Measurements from ENCODE around the gene RTP2. TPM values are rescaled to one million over a fixed set of nuclear protein-coding genes. Genes with fewer than 3 reads are reported as not detected.

RTP2 gene, protein sequence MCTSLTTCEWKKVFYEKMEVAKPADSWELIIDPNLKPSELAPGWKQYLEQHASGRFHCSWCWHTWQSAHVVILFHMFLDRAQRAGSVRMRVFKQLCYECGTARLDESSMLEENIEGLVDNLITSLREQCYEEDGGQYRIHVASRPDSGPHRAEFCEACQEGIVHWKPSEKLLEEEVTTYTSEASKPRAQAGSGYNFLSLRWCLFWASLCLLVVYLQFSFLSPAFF
- not detected for total RNA-seq

GRCh38 chr3:187702507-187703033 is at the start of gene RTP2:
Gene RTP2 (minus strand): TSS chr3:187702557. CDS start chr3:187702128, 429 bp downstream.
- Mint-ChIP-seq H3K27me3 (no peaks in the 10 kb centered on the region), H3K27ac (no peak within 1 kb of the TSS), H3K4me3 (no peak within 1 kb of the TSS), H3K36me3 (ENCODE audit: low read depth) (no peaks in the 10 kb centered on the region), H3K9me3 (no peaks in the 10 kb centered on the region), H3K4me1 (no peaks in the 10 kb centered on the region)
- ATAC-seq (replicated peaks), result no peak

DNA sequence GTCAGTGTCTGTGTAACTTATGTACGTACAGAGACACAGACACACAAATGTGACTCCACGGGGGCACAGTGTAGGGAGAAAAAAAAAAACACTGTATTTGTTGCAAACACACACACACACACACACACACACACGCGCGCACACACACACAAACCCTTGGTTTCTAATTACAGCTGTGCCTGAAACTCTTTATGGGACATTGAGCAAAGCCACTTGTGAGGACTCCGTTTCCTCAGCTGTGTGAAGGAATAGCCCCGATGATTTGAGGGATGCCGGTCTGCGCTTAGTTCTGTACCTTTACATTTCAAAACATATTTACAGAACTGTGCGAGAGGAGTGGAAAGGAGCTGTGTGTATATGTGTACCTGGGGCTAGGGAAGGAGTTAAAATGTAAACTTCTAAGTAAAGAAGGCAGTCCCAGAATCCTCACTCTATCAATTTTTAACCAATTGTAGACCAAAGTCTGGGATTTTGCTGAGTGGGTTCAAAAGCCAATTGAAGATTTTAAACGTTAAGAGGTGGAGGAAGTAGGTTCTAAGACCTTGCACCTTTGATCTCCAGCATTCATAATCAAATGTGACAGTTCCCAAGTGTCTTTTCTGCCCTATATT is 48.3 kb upstream of the RTP2 start:
- Mint-ChIP-seq H3K27me3 (no peaks in the 10 kb centered on the region), H3K36me3 (ENCODE audit: low read depth) (peaks cover 7% of the 10 kb centered on the region), H3K4me3 (no peak overlapping the region), H3K27ac (no peak overlapping the region), H3K9me3 (no peaks in the 10 kb centered on the region), H3K4me1 (peaks cover 11% of the 10 kb centered on the region)
- ATAC-seq (replicated peaks), result no peak

DNA sequence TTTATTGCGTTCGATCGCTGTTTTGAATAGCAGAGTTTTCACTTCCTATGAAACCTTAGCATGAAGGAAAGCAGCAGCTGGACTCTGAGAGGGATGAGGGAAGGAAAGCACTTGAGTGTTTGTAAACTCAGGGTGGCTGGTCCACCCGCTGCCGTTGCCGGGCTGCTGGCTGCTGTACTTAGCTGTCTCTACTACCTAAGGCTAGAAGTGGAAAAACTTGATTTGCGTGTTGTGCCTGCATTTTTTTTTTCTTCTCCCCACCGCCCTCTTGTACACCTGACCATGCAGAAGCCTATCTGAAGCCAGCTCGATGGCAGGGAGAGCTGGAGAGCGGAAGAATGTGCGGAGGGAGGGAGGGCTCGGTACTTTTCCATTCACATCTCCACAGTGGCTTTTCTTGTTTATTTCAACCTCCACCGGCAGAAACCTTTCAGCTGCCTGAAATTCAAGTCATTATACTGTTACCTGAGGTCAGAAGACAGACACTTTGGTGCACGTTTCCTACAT is 47.7 kb upstream of the RTP2 start:
- H3K4me1 Mint-ChIP-seq, result peaks cover 15% of the 10 kb centered on the region
- no peaks in the 10 kb centered on the region for H3K9me3 Mint-ChIP-seq
- no peak for ATAC-seq (replicated peaks)
- no peak overlapping the region for H3K4me3 Mint-ChIP-seq
- H3K27ac Mint-ChIP-seq, result no peak overlapping the region
- no peaks in the 10 kb centered on the region for H3K27me3 Mint-ChIP-seq
- peaks cover 13% of the 10 kb centered on the region for H3K36me3 Mint-ChIP-seq (ENCODE audit: low read depth)

- peak; percentile 42 for ATAC-seq (replicated peaks)
- Mint-ChIP-seq H3K27ac (peak overlapping the region; percentile 100), H3K4me1 (peaks cover 15% of the 10 kb centered on the region)
Observed at GRCh38 chr3:187748050-187748481, 45.7 kb upstream of the RTP2 start.

GRCh38 chr3:187747506-187747905 is 45.1 kb upstream of the RTP2 start:
- ATAC-seq (replicated peaks), result no peak
- Mint-ChIP-seq H3K4me1 (peaks cover 15% of the 10 kb centered on the region), H3K9me3 (no peaks in the 10 kb centered on the region), H3K27ac (peak overlapping the region; percentile 100), H3K36me3 (ENCODE audit: low read depth) (peaks cover 38% of the 10 kb centered on the region), H3K27me3 (no peaks in the 10 kb centered on the region), H3K4me3 (peak overlapping the region; percentile 100)

More at GRCh38 chr3:187748050-187748481, 45.7 kb upstream of the RTP2 start:
- Mint-ChIP-seq H3K9me3 (no peaks in the 10 kb centered on the region), H3K36me3 (ENCODE audit: low read depth) (peaks cover 32% of the 10 kb centered on the region), H3K4me3 (peak overlapping the region; percentile 100), H3K27me3 (no peaks in the 10 kb centered on the region)

DNA sequence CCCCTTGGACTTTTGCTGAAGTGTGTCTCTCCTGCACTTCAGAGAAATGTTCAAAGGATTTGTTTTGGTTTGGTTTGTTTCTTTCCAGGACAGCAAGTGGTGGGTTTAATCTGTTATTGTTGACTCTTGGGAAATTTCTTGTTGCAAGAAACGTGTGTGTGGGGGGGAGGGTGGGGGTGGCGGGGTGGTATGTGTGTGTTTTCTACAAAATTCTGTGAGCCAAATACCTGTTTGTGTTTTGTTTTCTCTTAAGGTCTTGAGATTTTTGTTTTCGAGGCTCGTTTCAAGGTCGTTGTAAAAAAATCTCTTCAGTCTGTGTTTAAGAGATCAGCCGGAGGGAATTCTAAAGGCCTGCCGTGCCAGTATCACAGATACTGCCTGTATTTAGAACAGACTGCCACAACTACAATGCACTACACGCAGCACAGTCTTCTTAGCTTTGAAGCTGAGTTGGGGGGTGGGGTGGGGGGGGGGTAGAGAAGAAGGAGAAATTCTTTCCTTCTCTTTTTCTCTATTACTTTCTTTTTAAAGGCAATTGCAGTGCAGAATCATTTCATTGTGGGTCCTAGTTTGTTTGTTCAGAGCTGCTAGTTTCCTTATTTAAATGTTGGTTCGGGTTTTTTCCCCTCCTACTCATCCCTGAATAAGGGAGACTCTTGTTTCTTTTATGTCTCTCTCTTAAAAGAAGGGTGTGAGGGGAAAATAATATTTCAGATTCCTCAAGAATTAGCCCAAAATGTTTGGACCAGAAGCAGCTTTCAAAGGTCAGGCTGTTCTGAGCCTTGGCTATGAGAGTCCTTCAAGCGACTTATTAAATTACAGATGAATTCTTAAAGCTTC is 44.3 kb upstream of the RTP2 start:
- peaks cover 20% of the 10 kb centered on the region for H3K4me1 Mint-ChIP-seq
- H3K27me3 Mint-ChIP-seq, result no peaks in the 10 kb centered on the region
- no peaks in the 10 kb centered on the region for H3K9me3 Mint-ChIP-seq
- peak overlapping the region; percentile 100 for H3K27ac Mint-ChIP-seq
- peak overlapping the region; percentile 100 for H3K4me3 Mint-ChIP-seq
- peak; percentile 28 for ATAC-seq (replicated peaks)
- H3K36me3 Mint-ChIP-seq (ENCODE audit: low read depth), result peaks cover 46% of the 10 kb centered on the region

DNA sequence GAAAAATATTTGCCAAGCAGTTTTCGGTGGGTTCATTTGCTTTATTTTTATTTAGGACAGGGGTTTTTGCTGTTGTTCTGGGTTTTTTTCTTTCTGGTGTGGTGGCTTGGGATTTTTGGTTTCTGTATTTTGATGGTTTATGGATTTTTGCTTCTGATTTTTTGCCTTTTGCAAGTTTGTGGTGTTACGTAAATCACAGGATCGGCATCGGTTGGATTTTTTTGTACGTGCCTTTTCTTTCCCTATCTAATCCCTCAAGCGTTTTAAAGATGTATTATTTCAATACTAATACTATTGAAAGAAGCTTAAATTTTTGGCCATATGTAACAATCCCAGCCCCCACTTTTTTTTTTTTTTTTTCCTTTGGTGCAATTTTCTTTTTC is 43.7 kb upstream of the RTP2 start:
- Mint-ChIP-seq H3K27me3 (no peaks in the 10 kb centered on the region), H3K27ac (peak overlapping the region; percentile 100), H3K36me3 (ENCODE audit: low read depth) (peaks cover 52% of the 10 kb centered on the region), H3K9me3 (no peaks in the 10 kb centered on the region), H3K4me3 (peak overlapping the region; percentile 100), H3K4me1 (peaks cover 26% of the 10 kb centered on the region)
- no peak for ATAC-seq (replicated peaks)

DNA sequence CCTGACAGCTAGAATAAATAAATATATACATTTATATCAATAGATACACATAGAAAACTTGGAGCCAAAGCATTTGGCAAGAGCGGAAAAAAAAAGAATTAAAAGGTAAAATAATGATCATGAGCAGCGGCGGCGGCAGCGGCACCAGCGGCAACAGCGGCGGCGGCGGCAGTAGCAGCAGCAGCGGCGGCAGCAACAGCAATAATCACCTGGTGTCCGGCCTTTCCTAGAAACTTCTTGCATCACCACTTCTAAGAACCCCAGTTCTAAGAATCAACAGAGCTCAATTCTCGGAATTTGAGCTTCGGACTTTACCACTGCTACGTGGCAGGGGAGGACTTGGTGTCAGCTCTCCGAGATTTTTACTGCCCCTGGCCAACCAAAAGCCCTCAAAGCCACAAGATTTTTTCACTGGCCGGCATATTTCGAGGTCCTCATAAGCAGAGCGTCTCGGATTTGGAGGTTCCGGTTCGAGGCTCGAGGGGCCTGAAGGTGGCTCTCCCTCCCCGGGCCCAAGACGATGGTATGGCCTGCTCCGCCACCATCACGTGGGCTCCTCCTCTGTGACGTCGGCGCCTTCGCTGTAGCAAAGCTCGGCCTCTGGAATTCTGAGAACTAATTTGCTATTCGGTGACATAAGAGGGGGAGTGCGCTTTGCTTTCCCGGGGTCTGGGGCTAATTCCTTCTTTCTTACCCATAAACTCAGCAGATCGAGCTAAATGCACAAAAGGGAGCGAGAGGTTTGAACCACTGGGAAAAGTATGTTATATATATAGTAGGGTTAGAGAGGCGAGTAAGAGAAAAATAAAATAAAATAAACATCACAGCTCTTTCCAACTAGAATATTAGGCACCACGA is 43.1 kb upstream of the RTP2 start, which contains the start of gene BCL6:
Gene BCL6 (minus strand): TSS at position 268 of the 858 bp plus-strand sequence. CDS start 11,775 bp downstream, outside the sequence.
- H3K36me3 Mint-ChIP-seq (ENCODE audit: low read depth), result peaks cover 58% of the 10 kb centered on the region
- no peaks in the 10 kb centered on the region for H3K27me3 Mint-ChIP-seq
- H3K9me3 Mint-ChIP-seq, result no peaks in the 10 kb centered on the region
- H3K4me3 Mint-ChIP-seq, result peak within 1 kb of the TSS; percentile 100
- ATAC-seq (replicated peaks), result peak; percentile 61
- peaks cover 27% of the 10 kb centered on the region for H3K4me1 Mint-ChIP-seq
- peak within 1 kb of the TSS; percentile 100 for H3K27ac Mint-ChIP-seq

- peaks cover 29% of the 10 kb centered on the region for H3K4me1 Mint-ChIP-seq
- peak; percentile 11 for ATAC-seq (replicated peaks)
- peaks cover 63% of the 10 kb centered on the region for H3K36me3 Mint-ChIP-seq (ENCODE audit: low read depth)
- H3K27ac Mint-ChIP-seq, result peak overlapping the region; percentile 100
- H3K4me3 Mint-ChIP-seq, result peak overlapping the region; percentile 100
- no peaks in the 10 kb centered on the region for H3K9me3 Mint-ChIP-seq
- H3K27me3 Mint-ChIP-seq, result no peaks in the 10 kb centered on the region
Observed at GRCh38 chr3:187744169-187745151, 42.1 kb upstream of the RTP2 start.

GRCh38 chr3:187743195-187744141 is 41.1 kb upstream of the RTP2 start:
- ATAC-seq (replicated peaks), result peak; percentile 2

DNA sequence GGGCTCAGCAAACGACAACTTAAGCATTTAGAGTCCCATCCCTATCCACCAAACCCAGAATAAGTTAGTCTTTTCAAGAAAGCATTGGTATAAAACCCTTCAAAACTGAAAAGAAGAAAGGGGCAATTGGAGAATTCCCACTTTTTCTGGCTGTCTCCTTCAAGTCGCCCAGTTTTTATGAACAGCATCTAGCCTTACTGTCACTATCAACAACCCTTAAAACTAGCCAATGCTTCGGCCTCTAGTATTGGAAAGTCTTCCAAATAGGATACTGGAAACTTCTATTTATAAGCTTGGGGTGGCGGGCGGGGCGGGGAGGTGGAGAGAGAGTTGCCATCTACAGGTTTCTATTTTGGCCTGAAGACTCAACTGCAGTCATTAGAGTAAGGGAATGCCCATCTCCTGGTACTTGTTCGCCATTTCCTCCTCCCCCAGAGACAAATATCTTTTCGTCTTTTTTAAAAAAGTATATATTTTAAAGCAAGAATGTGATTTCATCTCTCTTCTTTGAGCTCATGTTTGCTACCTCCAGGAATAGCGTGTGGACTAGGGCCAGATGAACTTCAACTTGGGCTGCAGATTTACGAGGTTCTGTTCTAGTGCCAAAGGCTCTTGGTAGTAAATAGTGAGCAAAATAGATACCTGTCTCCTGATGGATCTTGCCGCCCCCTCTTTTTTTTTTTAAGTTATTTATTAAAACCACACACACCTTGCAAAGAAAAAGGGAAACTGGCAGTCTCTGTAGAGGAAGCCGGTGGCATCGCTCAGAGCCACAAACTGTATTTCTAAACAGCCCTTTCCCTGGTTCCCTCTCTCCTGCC is 40.2 kb upstream of the RTP2 start:
- Mint-ChIP-seq H3K4me1 (peaks cover 29% of the 10 kb centered on the region), H3K27me3 (no peaks in the 10 kb centered on the region), H3K9me3 (no peaks in the 10 kb centered on the region), H3K27ac (peak overlapping the region; percentile 100), H3K36me3 (ENCODE audit: low read depth) (peaks cover 80% of the 10 kb centered on the region), H3K4me3 (peak overlapping the region; percentile 100)
- ATAC-seq (replicated peaks), result no peak

More at GRCh38 chr3:187743195-187744141, 41.1 kb upstream of the RTP2 start:
- Mint-ChIP-seq H3K4me1 (peaks cover 35% of the 10 kb centered on the region), H3K4me3 (peak overlapping the region; percentile 100), H3K9me3 (no peaks in the 10 kb centered on the region), H3K36me3 (ENCODE audit: low read depth) (peaks cover 73% of the 10 kb centered on the region), H3K27me3 (no peaks in the 10 kb centered on the region), H3K27ac (peak overlapping the region; percentile 100)
